NCI-H2107 treated with DMSO at 0.1 percent for 48 hours (cell line): ENCODE results near the gene CCDC106.

Experiments
- DNase-seq: peaks from one replicate; lab custom pipeline; 2025; ENCODE audit not compliant: unreplicated experiment; lab: John Stamatoyannopoulos, UW

Gene CCDC106

GRCh38 chr19:55635856-55636440, 12.1 kb upstream of the CCDC106 start:
- DNase-seq = no peak

- DNase-seq = no peak
These were observed 11.3 kb upstream of the CCDC106 start for GRCh38 chr19:55636723-55637122.

- no peak for DNase-seq
These were observed 10.5 kb upstream of the CCDC106 start for GRCh38 chr19:55637534-55637933.

- DNase-seq = no peak
These were observed 9.1 kb upstream of the CCDC106 start for GRCh38 chr19:55638864-55639359.

GRCh38 chr19:55640043-55640576, 7.9 kb upstream of the CCDC106 start:
- no peak for DNase-seq

- peak; percentile 10 for DNase-seq
These were observed 7.2 kb upstream of the CCDC106 start, which contains the start of gene ZNF580 for GRCh38 chr19:55640577-55641425. TSS of gene ZNF580 (plus strand) at chr19:55641002. CDS start at chr19:55642509, 1,507 bp downstream.

- peak; percentile 8 for DNase-seq
These were observed 6.4 kb upstream of the CCDC106 start for GRCh38 chr19:55641426-55642152.

GRCh38 chr19:55642153-55643002, 5.6 kb upstream of the CCDC106 start:
- peak; percentile 10 for DNase-seq

GRCh38 chr19:55643003-55643886, 4.8 kb upstream of the CCDC106 start, which contains the start of gene ZNF581:
TSS of gene ZNF581 (plus strand) at chr19:55643649. CDS start at chr19:55644572, 923 bp downstream.
- DNase-seq = peak; percentile 17

- no peak for DNase-seq
These were observed 4.2 kb upstream of the CCDC106 start for GRCh38 chr19:55643887-55644176.

- no peak for DNase-seq
These were observed 3.7 kb upstream of the CCDC106 start for GRCh38 chr19:55644191-55644833.

GRCh38 chr19:55644842-55645511, 3.0 kb upstream of the CCDC106 start:
- DNase-seq = no peak

- no peak for DNase-seq
These were observed 2.5 kb upstream of the CCDC106 start for GRCh38 chr19:55645512-55645881.

- peak; percentile 39 for DNase-seq
These were observed 902 bp upstream of the CCDC106 start for GRCh38 chr19:55646889-55647731.

- DNase-seq = no peak
These were observed 714 bp downstream of the CCDC106 start for GRCh38 chr19:55648585-55649267.

- DNase-seq = no peak
These were observed 1.5 kb downstream of the CCDC106 start for GRCh38 chr19:55649268-55650125.
